Liver (tissue), 9 donors: ENCODE measurements around the gene EHD4. TPM values are rescaled to one million over a fixed set of nuclear protein-coding genes. Genes with fewer than 3 reads are reported as not detected.

ENCODE experiments used
- DNase-seq: peaks from one replicate; pipeline ENCODE4 v3.0.0-alpha.2; 2017; ENCODE audit warnings: low spot score
- H3K27ac ChIP-seq, 2 donors: one replicate each; pipeline ENCODE4 v1.7.0; 2013; ENCODE audit warnings: inconsistent platforms in 2 of 2, low read length in 2 of 2, control low read depth in 1 of 2, low read depth in 1 of 2, mild to moderate bottlenecking in 1 of 2
- H3K27me3 ChIP-seq, 4 donors: one replicate each; pipeline versions ENCODE4 v1.6.1 to v1.7.0; 2013; ENCODE audit warnings: low read length in 3 of 4, inconsistent platforms in 1 of 4, mild to moderate bottlenecking in 1 of 4, moderate library complexity in 1 of 4; ENCODE audit not compliant: control insufficient read depth in 4 of 4, insufficient read depth in 4 of 4
- H3K36me3 ChIP-seq, 4 donors: one replicate each; pipeline versions ENCODE4 v1.6.1 to v1.7.0; 2013; ENCODE audit warnings: low read length in 3 of 4, mild to moderate bottlenecking in 3 of 4, low read depth in 1 of 4, moderate library complexity in 1 of 4; ENCODE audit not compliant: control insufficient read depth in 4 of 4, insufficient read depth in 3 of 4
- H3K4me1 ChIP-seq, 4 donors: one replicate each; pipeline versions ENCODE4 v1.6.1 to v1.7.0; 2013; ENCODE audit warnings: low read length in 3 of 4, mild to moderate bottlenecking in 3 of 4, moderate library complexity in 1 of 4; ENCODE audit not compliant: control insufficient read depth in 4 of 4, insufficient read depth in 4 of 4
- H3K4me3 ChIP-seq, 3 donors: one replicate each; pipeline versions ENCODE4 v1.6.1 to v1.7.0; 2013; ENCODE audit warnings: low read length in 3 of 3, control low read depth in 1 of 3, low read depth in 1 of 3, mild to moderate bottlenecking in 1 of 3
- H3K9ac ChIP-seq, 2 donors: one replicate each; pipeline ENCODE4 v1.7.0; 2013; ENCODE audit warnings: low read length in 2 of 2, mild to moderate bottlenecking in 2 of 2, moderate library complexity in 2 of 2, control low read depth in 1 of 2, low read depth in 1 of 2
- H3K9me3 ChIP-seq, 4 donors: one replicate each; pipeline versions ENCODE4 v1.6.1 to v1.7.0; 2013; ENCODE audit warnings: low read length in 3 of 4; ENCODE audit not compliant: control insufficient read depth in 4 of 4
- ATF3 ChIP-seq: IDR thresholded peaks from 2 replicates; pipeline ENCODE4 v1.6.1; 2016; ENCODE audit warnings: antibody characterized with exemption
- EGR1 ChIP-seq, 2 donors: IDR thresholded peaks; 2 replicates each; pipeline ENCODE4 v1.6.1; 2016 to 2018; ENCODE audit warnings: antibody characterized with exemption in 2 of 2, low read depth in 2 of 2
- FOXA1 ChIP-seq: IDR thresholded peaks from 2 replicates; pipeline ENCODE4 v1.6.1; 2016; ENCODE audit warnings: antibody characterized with exemption
- FOXA2 ChIP-seq: IDR thresholded peaks from 2 replicates; pipeline ENCODE4 v1.6.1; 2016; ENCODE audit warnings: antibody characterized with exemption
- GABPA ChIP-seq, 2 donors: IDR thresholded peaks in 1 of 2; conservative IDR thresholded peaks in 1 of 2; 2 replicates each; pipeline ENCODE4 v1.6.1; 2016; ENCODE audit warnings: antibody characterized with exemption in 2 of 2, mild to moderate bottlenecking in 1 of 2, moderate library complexity in 1 of 2
- HNF4A ChIP-seq, 2 donors: conservative IDR thresholded peaks; 2 replicates each; pipeline ENCODE4 v1.6.1; 2016; ENCODE audit warnings: antibody characterized with exemption in 2 of 2, mild to moderate bottlenecking in 2 of 2
- HNF4G ChIP-seq: IDR thresholded peaks from 2 replicates; pipeline ENCODE4 v1.6.1; 2016; ENCODE audit warnings: antibody characterized with exemption
- JUND ChIP-seq, 2 donors: IDR thresholded peaks; 2 replicates each; pipeline ENCODE4 v1.6.1; 2016; ENCODE audit warnings: antibody characterized with exemption in 2 of 2
- NR2F2 ChIP-seq: IDR thresholded peaks from 2 replicates; pipeline ENCODE4 v1.6.1; 2016; ENCODE audit warnings: antibody characterized with exemption
- RAD21 ChIP-seq, 2 donors: IDR thresholded peaks; 2 replicates each; pipeline ENCODE4 v1.6.1; 2016; ENCODE audit warnings: antibody characterized with exemption in 2 of 2, mild to moderate bottlenecking in 2 of 2
- REST ChIP-seq: IDR thresholded peaks from 2 replicates; pipeline ENCODE4 v1.6.1; 2016; ENCODE audit warnings: antibody characterized with exemption, mild to moderate bottlenecking
- SP1 ChIP-seq: IDR thresholded peaks from 2 replicates; pipeline ENCODE4 v1.6.1; 2018; ENCODE audit warnings: antibody characterized with exemption, mild to moderate bottlenecking
- TAF1 ChIP-seq: conservative IDR thresholded peaks from 2 replicates; pipeline ENCODE4 v1.6.1; 2016; ENCODE audit warnings: antibody characterized with exemption, mild to moderate bottlenecking
- YY1 ChIP-seq: IDR thresholded peaks from 2 replicates; pipeline ENCODE4 v1.6.1; 2016; ENCODE audit warnings: antibody characterized with exemption, mild to moderate bottlenecking
- ZBTB33 ChIP-seq: IDR thresholded peaks from 2 replicates; pipeline ENCODE4 v1.6.1; 2016; ENCODE audit warnings: antibody characterized with exemption
- WGBS: extraction: QIAGEN DNeasy Blood & Tissue Kit; methylation state at CpG from one replicate; pipeline ENCODE4 v1.1.7; 2013; 5-methylcytosine and 5-hydroxymethylcytosine counted together
- polyA plus RNA-seq, 2 donors: library from polyadenylated mRNA; stranded (reverse) in 1 of 2; unstranded in 1 of 2; fragments of 200-250 nt in 1 of 2; fragments of >200 nt in 1 of 2; fragmentation: Nextera tagmentation in 1 of 2; extraction: Ambion mirVana in 1 of 2; gene quantifications; one replicate each; pipeline versions ENCODE4 v1.2.1 to v1.2.3, GENCODE V29; 2013 to 2015
- total RNA-seq, 2 donors: library from RNA; depleted of rRNA; stranded (reverse); fragments of >200 nt; gene quantifications; one replicate each; pipeline ENCODE4 v1.2.3, GENCODE V29; 2014
- TF ChIP-seq, protein P1 (sequence below): fragments of 150-350 bp; IDR thresholded peaks from 2 replicates; pipeline ENCODE4 v1.5.1; 2017; ENCODE audit warnings: improper control_type of control experiment, low read depth, low read length; ENCODE audit not compliant: missing input control
- TF ChIP-seq, protein P2 (sequence below): IDR thresholded peaks from 2 replicates; pipeline ENCODE4 v1.6.1; 2016; ENCODE audit warnings: antibody characterized with exemption
- donor health status: healthy.
- donor health status: healthy.
- donor health status: healthy.
- donor health status: healthy.
- donor health status: healthy.

Gene EHD4
- total and polyA plus RNA-seq, 4 donors: 3.3 to 10.0 (median 6.2) TPM

- TF ChIP-seq FOXA1 (no peak), GABPA (IDR thresholded peaks at IDR 0.05 in 1 of 2, conservative IDR thresholded peaks at IDR 0.05 in 1 of 2) (no peak), YY1 (no peak)
Measured at GRCh38 chr15:41970456-41970855, 1.9 kb downstream of the EHD4 start (continued).

DNA sequence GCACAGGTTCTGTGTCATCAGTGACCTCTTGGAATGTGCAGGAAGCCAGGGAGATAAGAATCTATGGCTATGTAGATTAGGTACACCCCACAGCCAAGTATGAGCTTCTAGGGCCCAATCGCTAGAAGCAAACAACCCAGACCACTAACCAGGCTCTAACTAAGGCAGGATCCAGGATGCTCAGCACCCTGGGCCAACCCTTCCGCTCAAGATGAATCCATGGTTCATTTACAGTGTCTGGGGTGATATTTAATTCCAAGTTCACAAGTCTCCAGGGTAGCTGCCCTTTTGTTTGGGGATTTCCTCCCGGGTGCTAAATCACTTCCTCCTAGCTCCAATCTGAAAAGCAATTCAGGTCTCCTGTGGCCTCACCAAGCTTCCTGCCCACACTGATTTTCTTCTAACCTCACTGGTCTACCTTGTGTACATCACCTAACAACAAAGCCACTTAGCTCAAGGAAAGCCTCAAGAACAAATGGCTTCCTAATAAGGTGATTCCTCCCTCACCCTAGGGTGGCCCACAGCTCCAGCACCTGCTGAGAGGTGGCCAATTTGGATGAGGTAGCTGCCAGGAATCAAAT lies 2.4 kb downstream of the EHD4 start:
- H3K9me3 ChIP-seq: no peaks in the 10 kb centered on the region

More for the DNA sequence above, 2.4 kb downstream of the EHD4 start:
- peak overlapping the region; percentile 9 to 15 for H3K27ac ChIP-seq
- peaks cover 2 to 27% (median 12%) of the 10 kb centered on the region in 4 donors for H3K4me1 ChIP-seq
- no peaks in the 10 kb centered on the region for H3K27me3 ChIP-seq
- no peak overlapping the region for H3K4me3 ChIP-seq
- DNase-seq: no peak
- H3K9ac ChIP-seq: no peak overlapping the region
- TF ChIP-seq ZBTB33 (no peak), EGR1 (IDR thresholded peaks at IDR 0.05; ENCODE audit: low read depth in 2 of 2) (no peak), NR2F2 (no peak), REST (no peak), FOXA1 (no peak), JUND (IDR thresholded peaks at IDR 0.05) (no peak), RAD21 (IDR thresholded peaks at IDR 0.05) (no peak), HNF4G (no peak), GABPA (IDR thresholded peaks at IDR 0.05 in 1 of 2, conservative IDR thresholded peaks at IDR 0.05 in 1 of 2) (no peak), FOXA2 (no peak), YY1 (no peak), HNF4A (conservative IDR thresholded peaks at IDR 0.05) (no peak), SP1 (no peak), ATF3 (no peak), TAF1 (no peak)
- TF ChIP-seq, protein P1, sequence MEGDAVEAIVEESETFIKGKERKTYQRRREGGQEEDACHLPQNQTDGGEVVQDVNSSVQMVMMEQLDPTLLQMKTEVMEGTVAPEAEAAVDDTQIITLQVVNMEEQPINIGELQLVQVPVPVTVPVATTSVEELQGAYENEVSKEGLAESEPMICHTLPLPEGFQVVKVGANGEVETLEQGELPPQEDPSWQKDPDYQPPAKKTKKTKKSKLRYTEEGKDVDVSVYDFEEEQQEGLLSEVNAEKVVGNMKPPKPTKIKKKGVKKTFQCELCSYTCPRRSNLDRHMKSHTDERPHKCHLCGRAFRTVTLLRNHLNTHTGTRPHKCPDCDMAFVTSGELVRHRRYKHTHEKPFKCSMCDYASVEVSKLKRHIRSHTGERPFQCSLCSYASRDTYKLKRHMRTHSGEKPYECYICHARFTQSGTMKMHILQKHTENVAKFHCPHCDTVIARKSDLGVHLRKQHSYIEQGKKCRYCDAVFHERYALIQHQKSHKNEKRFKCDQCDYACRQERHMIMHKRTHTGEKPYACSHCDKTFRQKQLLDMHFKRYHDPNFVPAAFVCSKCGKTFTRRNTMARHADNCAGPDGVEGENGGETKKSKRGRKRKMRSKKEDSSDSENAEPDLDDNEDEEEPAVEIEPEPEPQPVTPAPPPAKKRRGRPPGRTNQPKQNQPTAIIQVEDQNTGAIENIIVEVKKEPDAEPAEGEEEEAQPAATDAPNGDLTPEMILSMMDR: no peak
- TF ChIP-seq, protein P2, sequence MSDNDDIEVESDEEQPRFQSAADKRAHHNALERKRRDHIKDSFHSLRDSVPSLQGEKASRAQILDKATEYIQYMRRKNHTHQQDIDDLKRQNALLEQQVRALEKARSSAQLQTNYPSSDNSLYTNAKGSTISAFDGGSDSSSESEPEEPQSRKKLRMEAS: no peak
- 72% methylated on average over 3 of the region's 3 CpGs for WGBS
- H3K36me3 ChIP-seq: no peaks in the 10 kb centered on the region
